GM19468 (cell line): ENCODE results near the gene CPPED1.

Experiments
- ATAC-seq: cut with Tn5 transposase; IDR thresholded peaks from one replicate; pipeline ENCODE4 v1.9.1; 2021; ENCODE audit warnings: mild to moderate bottlenecking, moderate library complexity, moderate number of reproducible peaks; ENCODE audit not compliant: unreplicated experiment; ENCODE audit errors: extremely low read depth

CPPED1 gene

GRCh38 chr16:12690024-12690423 is 113.7 kb downstream of the CPPED1 start:
- no peak for ATAC-seq

GRCh38 chr16:12688951-12689850 is 114.5 kb downstream of the CPPED1 start:
- no peak for ATAC-seq

GRCh38 chr16:12685806-12686205 is 117.9 kb downstream of the CPPED1 start:
- ATAC-seq = no peak

- ATAC-seq = no peak
These were observed 121.1 kb downstream of the CPPED1 start for GRCh38 chr16:12682432-12683165.

GRCh38 chr16:12681653-12682052 is 122.0 kb downstream of the CPPED1 start:
- ATAC-seq = no peak

- ATAC-seq = no peak
These were observed 123.2 kb downstream of the CPPED1 start for GRCh38 chr16:12680531-12680930.

- ATAC-seq = no peak
These were observed 123.9 kb downstream of the CPPED1 start for GRCh38 chr16:12679660-12680272.

- no peak for ATAC-seq
These were observed 124.7 kb downstream of the CPPED1 start for GRCh38 chr16:12678983-12679382.

- no peak for ATAC-seq
These were observed 126.2 kb downstream of the CPPED1 start for GRCh38 chr16:12677502-12677901.

GRCh38 chr16:12675852-12676251 is 127.8 kb downstream of the CPPED1 start:
- no peak for ATAC-seq

- ATAC-seq = no peak
These were observed 128.6 kb downstream of the CPPED1 start for GRCh38 chr16:12675046-12675445.

GRCh38 chr16:12674524-12674923 is 129.2 kb downstream of the CPPED1 start:
- no peak for ATAC-seq

GRCh38 chr16:12674071-12674470 is 129.6 kb downstream of the CPPED1 start:
- ATAC-seq = no peak

GRCh38 chr16:12673466-12673865 is 130.2 kb downstream of the CPPED1 start:
- ATAC-seq = no peak

- ATAC-seq = no peak
These were observed 130.7 kb downstream of the CPPED1 start for GRCh38 chr16:12672986-12673385.

GRCh38 chr16:12669908-12670307 is 133.8 kb downstream of the CPPED1 start:
- ATAC-seq = no peak

GRCh38 chr16:12667909-12668308 is 135.8 kb downstream of the CPPED1 start:
- no peak for ATAC-seq

- no peak for ATAC-seq
These were observed 139.4 kb downstream of the CPPED1 start for GRCh38 chr16:12664164-12664733.

- no peak for ATAC-seq
These were observed 142.0 kb downstream of the CPPED1 start for GRCh38 chr16:12661656-12662172.

- no peak for ATAC-seq
These were observed 143.8 kb downstream of the CPPED1 start for GRCh38 chr16:12659871-12660270.
